Measurements from ENCODE around the gene NDUFA11.
A peak's percentile ranks its signal among the peaks of the same experiment; 100 is the strongest.

DNA sequence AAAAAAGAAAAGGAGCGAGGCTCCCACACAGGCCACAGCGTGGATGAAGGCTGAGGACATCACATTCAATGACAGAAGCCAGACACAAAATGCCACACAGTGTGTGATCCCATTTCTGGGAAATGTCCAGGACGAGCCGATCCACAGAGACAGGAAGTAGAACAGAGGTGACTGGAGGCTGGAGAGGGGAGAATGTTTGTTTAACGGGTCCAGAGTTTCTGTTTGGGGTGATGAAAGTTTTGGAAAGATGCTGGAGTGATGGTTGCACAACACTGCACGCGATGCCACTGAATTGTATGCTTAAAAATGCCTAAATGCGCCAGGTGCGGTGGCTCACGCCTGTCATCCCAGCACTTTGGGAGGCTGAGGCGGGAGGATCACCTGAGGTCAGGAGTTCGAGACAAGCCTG lies 32.6 kb downstream of the NDUFA11 start:
- no peak for TF ChIP-seq TAF15 (IDR thresholded peaks at IDR 0.05; ENCODE audit: low read depth, low read length, poor library complexity, severe bottlenecking)
- TF ChIP-seq ZSCAN21 (CRISPR knock-in tag; IDR thresholded peaks at IDR 0.05; ENCODE audit: borderline replicate concordance), result peak; percentile 63; the same call in 1 of the 2 replicates
